GM19099 (cell line): ENCODE measurements around the gene TRAPPC12.

Experiments
- POLR2A ChIP-seq: IDR thresholded peaks from 3 replicates; pipeline ENCODE4 v1.6.1; 2011; ENCODE audit warnings: low read depth; ENCODE audit not compliant: insufficient read length; ENCODE audit errors: extremely low read depth

The TRAPPC12 gene

GRCh38 chr2:3479430-3480320, 100.2 kb downstream of the TRAPPC12 start:
- no peak for TF ChIP-seq POLR2A

DNA sequence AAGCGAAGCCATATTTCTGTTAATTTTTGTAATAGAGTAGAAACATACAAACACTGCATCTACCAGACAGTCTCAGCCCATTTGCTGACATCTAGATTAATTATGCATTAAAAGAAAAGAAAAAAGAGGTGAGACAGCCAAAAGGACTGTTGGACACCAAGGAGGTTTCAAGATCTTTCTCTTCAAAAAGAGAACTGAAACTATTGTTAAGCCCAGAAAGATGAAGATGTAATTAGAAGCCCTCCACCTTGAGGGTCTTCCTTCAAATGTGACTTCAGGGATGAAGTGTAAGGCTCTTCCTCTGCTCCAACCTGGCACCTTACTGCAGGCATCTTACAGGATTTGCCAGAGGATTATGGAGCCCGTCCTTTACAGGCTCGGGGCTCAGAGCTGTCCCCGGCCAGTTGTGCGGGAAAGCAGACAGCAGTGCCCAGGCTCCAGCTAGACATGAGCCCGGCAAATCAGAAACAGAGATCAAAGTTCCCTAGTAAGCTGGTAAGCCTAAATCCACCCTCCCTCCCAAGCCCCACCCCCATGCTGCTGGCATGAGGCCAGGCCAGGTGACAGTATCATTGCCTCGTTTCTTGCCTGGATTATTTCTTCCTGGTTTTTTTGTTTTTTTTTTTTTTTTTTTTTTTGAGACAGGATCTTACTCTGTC, 101.0 kb downstream of the TRAPPC12 start:
- no peak for TF ChIP-seq POLR2A

DNA sequence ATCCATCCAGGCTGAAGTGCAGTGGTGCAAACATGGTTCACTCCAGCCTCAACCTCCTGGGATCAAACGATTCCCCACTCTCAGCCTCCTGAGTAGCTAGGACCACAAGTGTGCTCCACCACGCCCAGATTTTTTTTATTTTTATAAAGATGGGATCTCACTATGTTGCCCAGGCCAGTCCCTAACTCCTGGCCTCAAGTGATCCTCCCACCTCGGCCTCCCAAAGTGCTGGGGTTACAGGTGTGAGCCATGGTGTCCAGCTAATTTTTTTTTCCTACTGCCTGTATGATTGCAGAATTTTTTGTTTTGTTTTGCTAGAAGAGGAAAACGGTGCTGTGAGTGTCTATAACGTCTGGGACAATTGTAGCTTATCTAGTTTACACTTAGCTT, 101.5 kb downstream of the TRAPPC12 start:
- no peak for TF ChIP-seq POLR2A

DNA sequence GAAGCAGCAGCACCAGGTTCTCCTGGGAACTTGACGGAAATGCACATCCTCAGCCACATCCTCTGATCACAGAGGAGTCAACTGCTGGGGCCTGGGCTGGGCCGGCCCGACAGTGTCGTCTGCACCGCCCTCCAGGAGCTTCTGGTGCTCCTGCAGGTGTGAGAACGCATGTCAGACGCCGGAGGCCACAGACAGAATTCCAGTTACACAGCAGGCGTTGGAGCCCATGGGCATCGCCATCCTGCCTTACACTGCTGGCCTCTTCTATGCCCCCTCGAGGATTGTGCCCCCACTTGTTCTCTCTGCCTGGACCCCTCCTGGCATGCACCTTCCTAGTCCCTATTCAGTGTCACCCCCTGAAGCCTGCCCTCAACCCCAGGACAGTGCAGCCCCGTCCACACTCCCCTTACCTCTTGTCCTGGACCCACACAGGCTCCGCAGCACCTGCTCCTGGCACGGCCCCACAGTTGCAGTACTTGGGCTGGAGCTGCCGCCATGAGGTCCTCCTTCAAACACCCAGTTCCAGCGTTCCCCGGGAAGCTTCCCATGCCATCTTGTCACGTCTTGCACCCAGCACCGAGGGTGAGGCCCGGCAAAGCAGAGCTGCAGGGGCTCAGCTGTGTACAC, 102.4 kb downstream of the TRAPPC12 start:
- TF ChIP-seq POLR2A: no peak

GRCh38 chr2:3482363-3482821, 102.9 kb downstream of the TRAPPC12 start:
- TF ChIP-seq POLR2A: no peak

DNA sequence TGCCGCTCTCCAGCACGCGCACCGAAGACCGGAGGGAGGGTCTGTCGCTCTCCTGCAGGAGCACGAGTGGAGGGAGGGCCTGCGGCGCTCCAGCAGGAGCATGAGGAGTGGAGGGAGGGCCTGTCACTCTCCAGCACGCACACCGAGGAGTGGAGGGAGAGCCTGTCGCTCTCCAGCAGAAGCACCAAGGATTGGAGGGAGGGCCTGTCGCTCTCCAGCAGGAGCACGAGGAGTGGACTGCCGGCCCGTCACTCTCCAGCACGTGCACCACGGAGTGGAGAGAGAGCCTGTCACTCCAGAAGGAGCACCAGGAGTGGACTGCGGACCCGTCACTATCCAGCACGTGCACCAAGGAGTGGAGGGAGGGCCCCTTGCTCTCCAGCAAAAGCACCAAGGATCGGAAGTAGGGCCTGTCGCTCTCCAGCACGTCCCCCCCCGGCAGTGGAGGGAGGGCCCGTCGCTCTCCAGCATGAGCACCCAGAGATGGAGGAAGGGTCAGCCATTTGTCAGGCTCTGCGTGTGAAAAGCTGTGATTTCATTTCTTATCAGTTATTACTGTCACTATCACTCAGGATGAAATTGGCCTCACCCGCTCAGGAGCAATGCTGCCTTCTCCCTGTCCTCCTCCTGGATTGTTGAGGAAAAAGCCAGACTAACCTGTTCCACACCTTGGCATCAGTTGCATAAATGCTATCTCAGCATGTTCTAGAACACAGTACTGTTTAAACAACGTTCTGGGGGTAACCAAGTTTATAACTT, 103.9 kb downstream of the TRAPPC12 start:
- no peak for TF ChIP-seq POLR2A

DNA sequence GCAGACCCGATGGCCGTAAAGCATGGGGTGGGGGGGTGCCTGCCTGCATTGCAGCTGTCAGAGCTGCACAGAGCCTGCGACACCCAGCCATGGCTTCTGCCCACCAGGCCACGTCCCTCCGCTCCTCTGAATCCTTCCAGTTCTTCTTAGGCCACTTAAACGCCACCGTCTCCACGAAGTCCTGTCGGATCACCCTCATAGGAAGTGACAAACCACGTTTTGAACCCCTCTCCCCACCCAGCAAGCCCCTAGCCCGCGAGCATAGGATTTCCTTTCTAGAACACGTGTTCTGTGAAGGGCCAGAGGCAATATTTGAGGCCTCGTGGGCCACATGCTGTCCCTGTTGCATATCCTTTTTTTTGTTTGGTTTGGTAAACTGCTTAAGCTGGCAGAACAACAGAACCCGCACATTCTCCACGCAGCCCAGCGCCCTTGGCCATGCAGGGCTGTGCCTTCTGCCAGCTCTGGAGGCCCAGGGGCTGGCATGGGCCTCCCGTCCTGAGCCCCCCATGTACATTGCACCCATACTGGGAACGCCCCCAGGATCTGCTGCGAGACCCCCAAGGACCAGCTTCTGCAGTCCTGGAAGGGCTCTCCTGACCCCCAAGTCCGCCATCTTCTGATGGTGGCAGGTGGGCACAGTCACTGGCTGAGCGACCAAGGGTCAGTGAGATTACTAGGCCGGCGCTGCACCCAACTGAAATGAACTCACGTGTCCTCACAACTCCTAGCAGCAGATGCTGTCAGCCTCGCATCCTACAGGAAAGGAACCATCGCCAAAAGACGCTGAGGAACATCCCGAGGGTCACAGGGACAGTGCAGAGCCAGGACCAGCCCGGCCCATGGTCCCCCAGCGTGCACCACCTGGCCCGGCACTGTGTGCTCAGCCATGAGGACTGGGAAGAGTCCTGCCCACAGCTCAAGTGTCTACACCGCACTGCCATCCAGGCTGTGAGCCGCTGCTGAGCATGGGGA, 104.8 kb downstream of the TRAPPC12 start:
- TF ChIP-seq POLR2A: no peak

DNA sequence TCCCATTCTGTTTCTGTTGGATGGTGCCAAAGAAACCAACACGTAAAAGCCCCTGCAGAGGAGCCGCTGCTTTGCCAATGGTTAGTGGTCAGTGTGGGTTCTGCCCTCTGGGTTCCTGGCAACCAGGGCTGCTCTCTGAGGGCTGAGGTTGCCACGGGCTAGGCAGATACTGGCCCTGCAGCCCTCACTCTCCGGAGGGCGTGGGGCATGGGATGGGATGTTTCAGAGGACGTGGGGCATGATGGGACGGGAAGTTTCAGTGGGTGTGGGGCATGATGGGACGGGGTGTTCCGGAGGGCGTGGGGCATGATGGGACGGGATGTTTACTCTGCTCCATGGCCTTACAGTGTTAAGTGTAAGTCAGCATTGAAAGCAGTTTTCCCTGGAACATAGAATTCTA, 105.7 kb downstream of the TRAPPC12 start:
- no peak for TF ChIP-seq POLR2A

DNA sequence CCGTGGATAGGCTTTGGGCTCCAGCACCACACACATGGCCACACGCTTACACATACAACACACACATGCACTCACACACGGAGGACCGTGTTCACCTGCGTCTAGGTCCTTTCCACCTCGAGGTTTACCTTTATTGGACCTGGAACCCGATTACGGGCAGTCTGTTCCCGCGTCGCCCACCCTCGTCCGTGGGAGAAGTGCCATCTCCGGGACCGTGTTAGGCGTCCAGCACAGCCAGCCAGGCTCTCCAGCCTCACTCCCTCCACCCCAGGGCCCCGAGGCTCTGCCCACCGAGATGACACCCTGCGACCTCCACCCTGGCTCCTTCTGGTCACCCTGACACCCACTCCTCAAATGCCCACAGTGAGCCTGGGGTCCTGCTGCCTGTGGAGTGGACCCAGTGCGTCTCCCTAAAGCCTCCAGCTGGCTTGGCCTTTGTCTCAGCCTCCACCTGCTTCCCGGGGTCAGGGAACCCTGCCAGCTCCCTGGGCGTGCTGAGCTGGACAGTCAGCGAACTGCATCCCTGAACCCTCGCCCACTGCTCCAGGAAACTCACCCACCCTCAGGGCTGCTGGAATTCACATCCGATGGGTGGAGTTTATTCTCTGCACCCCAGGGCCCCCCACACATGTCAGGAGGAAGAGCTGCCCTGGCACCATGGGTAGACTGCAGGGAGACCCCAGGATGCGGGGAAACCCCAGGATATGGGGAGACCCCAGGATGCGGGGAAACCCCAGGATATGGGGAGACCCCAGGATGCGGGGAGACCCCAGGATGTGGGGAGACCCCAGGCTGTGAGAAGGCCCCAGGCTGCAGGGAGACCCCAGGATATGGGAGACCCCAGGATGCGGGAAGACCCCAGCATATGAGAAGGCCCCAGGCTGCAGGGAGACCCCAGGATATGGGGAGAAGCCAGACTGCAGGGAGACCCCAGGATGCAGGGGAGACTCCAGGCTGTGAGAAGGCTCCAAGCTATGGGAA, 106.8 kb downstream of the TRAPPC12 start:
- no peak for TF ChIP-seq POLR2A

GRCh38 chr2:3487028-3487425, 107.5 kb downstream of the TRAPPC12 start:
- no peak for TF ChIP-seq POLR2A

DNA sequence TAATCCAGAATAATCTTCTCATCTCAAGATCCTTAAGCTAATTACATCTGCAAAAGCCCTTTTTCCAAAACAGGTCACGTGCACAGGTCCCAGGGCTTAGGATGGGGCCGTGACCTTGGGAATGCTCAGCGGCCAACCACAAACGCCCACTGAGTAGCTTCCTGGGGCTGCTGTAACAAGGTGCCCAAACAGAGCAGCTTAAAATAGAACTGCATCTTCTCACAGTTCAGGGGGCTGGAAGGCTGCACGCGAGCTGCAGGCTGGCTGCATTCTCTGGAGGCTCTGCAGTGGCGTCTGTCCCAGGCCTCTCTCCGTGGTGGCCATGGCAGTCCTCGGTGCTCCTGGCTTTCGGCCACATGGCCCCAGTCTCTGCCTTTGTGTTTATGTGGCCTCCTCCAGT, 107.9 kb downstream of the TRAPPC12 start:
- TF ChIP-seq POLR2A: no peak

DNA sequence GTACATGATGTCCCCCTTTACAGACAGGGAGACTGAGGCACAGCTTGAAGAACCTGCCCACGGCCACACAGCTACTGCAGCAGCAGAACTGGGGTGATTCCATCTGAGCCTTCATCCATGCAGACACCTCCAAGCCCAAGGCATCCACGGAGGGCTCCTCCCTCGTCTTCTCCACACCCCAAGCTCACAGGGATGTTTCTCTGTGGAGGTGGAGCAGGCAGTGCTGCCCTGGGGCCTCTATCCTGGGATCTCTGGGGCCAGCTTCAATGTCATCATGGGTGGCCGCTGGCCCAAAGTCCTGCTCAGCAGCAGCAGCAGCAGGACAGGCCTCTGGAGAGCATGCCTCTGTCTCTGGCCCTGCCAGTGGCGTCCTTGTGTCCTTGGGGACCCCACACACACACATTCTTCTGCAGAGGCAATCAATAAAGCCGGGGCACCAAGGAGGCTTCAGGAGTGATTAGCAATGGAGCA, 108.6 kb downstream of the TRAPPC12 start:
- no peak for TF ChIP-seq POLR2A

DNA sequence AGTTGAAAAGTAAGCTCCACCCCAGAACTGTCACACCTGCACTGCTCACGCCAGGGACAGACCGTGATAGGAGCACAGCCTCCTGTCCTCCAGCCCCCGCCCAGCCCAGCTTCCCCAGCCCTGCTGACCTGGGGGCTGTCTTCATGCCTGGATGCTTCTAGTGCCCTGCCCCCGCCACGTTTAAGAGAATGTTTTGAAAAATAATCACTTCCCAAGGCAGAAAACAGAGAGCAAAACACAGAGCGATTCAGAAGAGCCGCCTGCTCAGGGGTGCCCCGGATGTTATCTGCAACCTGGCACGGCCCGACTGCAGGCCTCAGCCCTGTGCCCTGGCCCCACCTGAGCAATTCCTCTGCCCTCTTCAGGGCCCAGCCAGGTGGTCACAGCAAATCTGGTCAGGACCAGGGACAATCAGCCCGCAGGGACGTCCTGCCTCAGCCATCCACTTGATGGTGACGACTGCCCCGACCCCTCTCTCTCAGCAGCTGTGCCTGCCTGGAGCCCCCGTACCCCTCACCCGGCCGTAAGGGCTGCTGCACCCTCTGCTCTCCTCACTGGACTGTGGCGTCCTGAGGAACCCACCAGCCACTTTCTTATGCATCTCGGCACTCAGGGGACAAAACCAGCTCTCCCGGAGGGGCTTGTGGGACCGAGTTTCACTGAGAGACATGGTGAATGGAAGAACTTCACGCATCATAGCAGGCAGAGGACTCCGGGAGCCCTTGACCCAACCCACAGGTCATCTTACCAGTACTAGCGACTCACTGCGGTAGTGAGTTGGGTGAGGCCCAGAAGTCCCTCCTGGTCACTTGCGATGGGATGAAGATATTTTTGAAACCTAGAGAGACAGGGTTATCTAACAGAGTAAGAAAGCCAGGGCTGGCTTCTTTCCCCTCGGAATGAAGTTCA, 109.6 kb downstream of the TRAPPC12 start:
- TF ChIP-seq POLR2A: no peak
